ENCODE results near the gene IFIT1.
"Not testable (repeated sequence)": the region's sequence is repeated elsewhere in the genome, so short reads cannot be mapped to it uniquely, and the experiment has no call there.

DNA sequence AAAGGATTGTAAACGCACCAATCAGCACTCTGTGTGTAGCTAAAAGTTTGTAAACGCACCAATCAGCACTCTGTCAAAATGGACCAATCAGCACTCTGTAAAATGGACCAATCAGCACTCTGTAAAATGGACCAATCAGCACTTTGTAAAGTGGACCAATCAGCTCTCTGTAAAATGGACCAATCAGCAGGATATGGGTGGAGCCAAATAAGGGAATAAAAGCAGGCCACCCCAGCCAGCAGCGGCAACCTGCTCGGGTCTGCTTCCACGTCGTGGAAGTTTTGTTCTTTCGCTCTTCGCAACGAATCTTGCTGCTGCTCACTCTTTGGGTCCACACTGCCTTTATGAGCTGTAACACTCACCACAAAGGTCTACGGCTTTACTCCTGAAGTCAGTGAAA lies 19.9 kb downstream of the IFIT1 start:
- TF ChIP-seq ZNF571, CTCF, ZNF549 (tag by site-specific recombination; IDR thresholded peaks at IDR 0.05): not testable (repeated sequence)

Measured in HEK293 (cell line).